ENCODE data around the gene S100A6. TPM values are rescaled to one million over a fixed set of nuclear protein-coding genes. Genes with fewer than 3 reads are reported as not detected.
A peak's percentile ranks its signal among the peaks of the same experiment; 100 is the strongest.
"Not testable (repeated sequence)": the region's sequence is repeated elsewhere in the genome, so short reads cannot be mapped to it uniquely, and the experiment has no call there.

Gene S100A6
- total RNA-seq, 1 experiment from 2014 or later = 2,572 TPM

DNA sequence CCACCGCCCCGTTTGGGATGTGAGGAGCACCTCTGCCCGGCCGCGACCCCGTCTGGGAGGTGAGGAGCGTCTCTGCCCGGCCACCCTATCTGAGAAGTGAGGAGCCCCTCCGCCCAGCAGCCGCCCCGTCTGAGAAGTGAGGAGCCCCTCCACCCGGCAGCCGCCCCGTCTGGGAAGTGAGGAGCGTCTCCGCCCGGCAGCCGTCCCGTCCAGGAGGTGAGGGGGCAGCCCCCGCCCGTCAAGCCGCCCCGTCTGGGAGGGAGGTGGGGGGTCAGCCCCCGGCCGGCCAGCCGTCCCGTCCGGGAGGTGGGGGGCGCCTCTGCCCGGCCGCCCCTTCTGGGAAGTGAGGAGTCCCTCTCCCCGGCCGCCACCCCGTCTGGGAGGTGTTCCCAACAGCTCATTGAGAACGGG, 39.3 kb upstream of the S100A6 start:
- H3K4me3 ChIP-seq (ENCODE audit: low read length); H3K4me2 ChIP-seq (ENCODE audit: low read length); H3K9me3 ChIP-seq (ENCODE audit: low read length); CTCF ChIA-PET; intact Hi-C loops (cut with micrococcal nuclease); H3K79me2 ChIP-seq (ENCODE audit: low read length); DNase-seq; ATAC-seq; H4K20me1 ChIP-seq (ENCODE audit: low read length); H3K36me3 ChIP-seq (ENCODE audit: low read depth, low read length); H2AFZ ChIP-seq (ENCODE audit: low read length); BruUV-seq (replicated peaks); H3K27ac ChIP-seq (ENCODE audit: low read length); H3K9ac ChIP-seq (ENCODE audit: low read length); H3K27me3 ChIP-seq (ENCODE audit: low read length); H3F3A ChIP-seq (ENCODE audit: low read length, unreplicated experiment); H3K9me2 ChIP-seq (replicated peaks; ENCODE audit: low read length); POLR2A ChIA-PET (ENCODE audit: unreplicated experiment): not testable (repeated sequence)
- peaks cover 24% of the 10 kb centered on the region for H3K4me1 ChIP-seq (ENCODE audit: insufficient read depth, low read length)

DNA sequence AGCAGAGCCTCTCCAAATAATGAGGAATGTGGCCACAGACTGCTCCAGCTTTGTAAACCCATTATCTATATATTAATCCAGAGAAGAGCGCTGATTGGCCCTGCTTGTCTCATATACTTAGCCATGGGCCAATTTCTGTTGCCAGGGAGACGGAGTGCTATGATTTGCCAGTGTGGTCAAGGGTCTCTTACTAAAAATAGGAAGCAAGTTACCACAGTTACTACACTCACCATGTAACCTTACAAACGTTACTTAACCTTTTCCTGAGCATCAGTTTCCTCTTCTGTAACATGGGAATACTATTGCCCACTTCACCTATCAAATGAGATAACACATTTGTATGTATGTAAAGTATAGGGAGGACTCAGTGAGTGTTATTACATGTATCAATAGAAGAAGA, 37.6 kb upstream of the S100A6 start:
- no peaks in the 10 kb centered on the region for H3K79me2 ChIP-seq (ENCODE audit: low read length)
- H3K27ac ChIP-seq (ENCODE audit: low read length) = peak overlapping the region; percentile 76
- peak overlapping the region; percentile 26 for H3K9ac ChIP-seq (ENCODE audit: low read length)
- DNase-seq (no peak), ATAC-seq (no peak)
- intact Hi-C loops (cut with micrococcal nuclease) = loop anchor here (2.0 kb wide), 2 partner anchors 35 to 175 kb away; no protein-coding TSS in a partner anchor
- no peak for TF ChIP-seq EZH2phosphoT487 (IDR thresholded peaks at IDR 0.05; ENCODE audit: borderline replicate concordance, low read length)
- H3K27me3 ChIP-seq (ENCODE audit: low read length) = no peaks in the 10 kb centered on the region
- H3K36me3 ChIP-seq (ENCODE audit: low read depth, low read length) = no peaks in the 10 kb centered on the region
- no peaks in the 10 kb centered on the region for H3K9me3 ChIP-seq (ENCODE audit: low read length)
- H3K4me3 ChIP-seq (ENCODE audit: low read length) = no peak overlapping the region
- peak overlapping the region; percentile 48 for H3K4me2 ChIP-seq (ENCODE audit: low read length)
- H3K9me2 ChIP-seq (replicated peaks; ENCODE audit: low read length) = no peaks in the 10 kb centered on the region
- H2AFZ ChIP-seq (ENCODE audit: low read length) = no peak overlapping the region
- POLR2A ChIA-PET (ENCODE audit: unreplicated experiment) = interaction anchor here (1.0 to 1.3 kb wide), 3 partner anchors 37 to 61 kb away, joined by 4 to 8 read pairs (median 7); partner anchors contain the start of genes CHTOP, S100A13 and S100A6
- no TSS peak for BruUV-seq (replicated peaks)
- H3F3A ChIP-seq (ENCODE audit: low read length, unreplicated experiment) = no peaks in the 10 kb centered on the region
- H4K20me1 ChIP-seq (ENCODE audit: low read length) = no peaks in the 10 kb centered on the region
- CTCF ChIA-PET = interaction anchor here (0.6 to 2.0 kb wide), 8 partner anchors 25 to 101 kb away, joined by 5 to 25 read pairs (median 12); partner anchors contain the start of genes CHTOP, S100A13 and S100A16
- H3K4me1 ChIP-seq (ENCODE audit: insufficient read depth, low read length) = peaks cover 35% of the 10 kb centered on the region

DNA sequence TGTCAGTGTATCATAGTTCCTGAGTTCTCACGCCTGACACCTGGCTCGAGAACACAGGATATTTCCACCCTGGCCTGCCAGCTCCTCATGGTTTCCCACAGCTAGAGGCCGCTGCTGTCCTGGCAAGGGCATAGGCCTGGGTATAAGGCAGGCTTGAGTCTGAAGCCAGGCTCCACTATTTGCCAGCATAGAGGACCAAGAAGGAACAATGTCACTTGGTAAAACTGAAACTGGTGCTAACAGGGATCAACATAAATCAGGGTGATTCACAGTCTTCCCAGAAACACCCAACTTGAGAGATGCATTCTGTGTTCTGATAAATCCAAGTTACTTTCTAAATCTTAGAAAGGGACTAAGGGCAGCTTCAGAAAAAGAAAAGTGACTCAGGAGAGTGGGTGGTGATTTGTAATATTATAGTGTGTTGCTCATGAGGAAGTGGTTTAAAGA, 36.8 kb upstream of the S100A6 start:
- Histone ChIP-seq H3F3A (ENCODE audit: low read length, unreplicated experiment) (no peaks in the 10 kb centered on the region), H3K79me2 (ENCODE audit: low read length) (no peaks in the 10 kb centered on the region), H3K9me3 (ENCODE audit: low read length) (no peaks in the 10 kb centered on the region), H3K4me3 (ENCODE audit: low read length) (0 out of 2 replicates have a peak overlapping the region, but pooled peaks have one; percentile 0), H2AFZ (ENCODE audit: low read length) (peak overlapping the region; percentile 8), H3K27me3 (ENCODE audit: low read length) (no peaks in the 10 kb centered on the region), H3K9ac (ENCODE audit: low read length) (peak overlapping the region; percentile 26), H3K36me3 (ENCODE audit: low read depth, low read length) (no peaks in the 10 kb centered on the region), H3K9me2 (replicated peaks; ENCODE audit: low read length) (no peaks in the 10 kb centered on the region), H3K27ac (ENCODE audit: low read length) (peak overlapping the region; percentile 76), H4K20me1 (ENCODE audit: low read length) (no peaks in the 10 kb centered on the region), H3K4me1 (ENCODE audit: insufficient read depth, low read length) (peaks cover 39% of the 10 kb centered on the region), H3K4me2 (ENCODE audit: low read length) (peak overlapping the region; percentile 48)
- ATAC-seq = peak; percentile 67
- ChIA-PET CTCF (interaction anchor here (0.6 to 2.0 kb wide), 14 partner anchors 26 to 204 kb away, joined by 3 to 25 read pairs (median 6); partner anchors contain the start of genes CHTOP, S100A13, S100A14 and S100A16), POLR2A (ENCODE audit: unreplicated experiment) (interaction anchor here (0.5 to 1.3 kb wide), 6 partner anchors 37 to 96 kb away, joined by 3 to 8 read pairs (median 4); partner anchors contain the start of genes CHTOP, S100A13, S100A14 and S100A16)
- intact Hi-C loops (cut with micrococcal nuclease) = loop anchor here (1.0 to 2.0 kb wide), 4 partner anchors 36 to 176 kb away; no protein-coding TSS in a partner anchor
- DNase-seq = peak; percentile 94
- TF ChIP-seq EZH2 (IDR thresholded peaks at IDR 0.05; ENCODE audit: low read length, unreplicated experiment) = no peak
- TF ChIP-seq, protein P1, sequence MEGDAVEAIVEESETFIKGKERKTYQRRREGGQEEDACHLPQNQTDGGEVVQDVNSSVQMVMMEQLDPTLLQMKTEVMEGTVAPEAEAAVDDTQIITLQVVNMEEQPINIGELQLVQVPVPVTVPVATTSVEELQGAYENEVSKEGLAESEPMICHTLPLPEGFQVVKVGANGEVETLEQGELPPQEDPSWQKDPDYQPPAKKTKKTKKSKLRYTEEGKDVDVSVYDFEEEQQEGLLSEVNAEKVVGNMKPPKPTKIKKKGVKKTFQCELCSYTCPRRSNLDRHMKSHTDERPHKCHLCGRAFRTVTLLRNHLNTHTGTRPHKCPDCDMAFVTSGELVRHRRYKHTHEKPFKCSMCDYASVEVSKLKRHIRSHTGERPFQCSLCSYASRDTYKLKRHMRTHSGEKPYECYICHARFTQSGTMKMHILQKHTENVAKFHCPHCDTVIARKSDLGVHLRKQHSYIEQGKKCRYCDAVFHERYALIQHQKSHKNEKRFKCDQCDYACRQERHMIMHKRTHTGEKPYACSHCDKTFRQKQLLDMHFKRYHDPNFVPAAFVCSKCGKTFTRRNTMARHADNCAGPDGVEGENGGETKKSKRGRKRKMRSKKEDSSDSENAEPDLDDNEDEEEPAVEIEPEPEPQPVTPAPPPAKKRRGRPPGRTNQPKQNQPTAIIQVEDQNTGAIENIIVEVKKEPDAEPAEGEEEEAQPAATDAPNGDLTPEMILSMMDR (conservative IDR thresholded peaks at IDR 0.05; ENCODE audit: low read depth, low read length) = peak; percentile 98
- BruUV-seq (replicated peaks) = no TSS peak
